Measurements from ENCODE around the gene XYLT1.
"Not testable (repeated sequence)": the region's sequence is repeated elsewhere in the genome, so short reads cannot be mapped to it uniquely, and the experiment has no call there.

Gene XYLT1

DNA sequence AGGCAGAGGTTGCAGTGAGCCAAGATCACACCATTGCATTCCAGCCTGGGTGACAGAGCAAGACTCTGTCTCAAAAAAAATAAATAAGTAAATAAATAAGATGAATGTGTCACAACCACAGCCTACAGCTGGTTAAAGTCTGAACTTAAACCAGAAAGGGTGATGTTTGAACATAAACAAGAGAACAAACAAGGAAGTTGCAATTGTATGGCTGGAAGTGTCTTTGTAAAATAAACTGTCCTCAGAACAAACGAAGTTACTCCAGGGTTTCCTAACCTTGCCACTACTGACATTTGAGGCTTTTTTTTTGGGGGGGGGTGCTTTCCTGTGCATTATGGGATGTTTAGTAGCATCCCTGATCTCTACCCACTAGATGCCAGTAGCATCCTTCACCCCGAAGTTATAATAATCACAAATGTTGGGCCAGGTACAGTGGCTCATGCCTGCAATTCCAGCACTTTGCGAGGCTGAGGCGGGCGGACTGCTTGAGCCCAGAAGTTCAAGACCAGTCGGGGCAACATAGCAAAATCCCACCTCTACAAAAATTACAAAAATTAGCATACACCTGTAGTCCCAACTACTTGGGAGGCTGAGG, 119.2 kb downstream of the XYLT1 start:
- DNase-seq: no peak

GRCh38 chr16:17350207-17350606, 120.6 kb downstream of the XYLT1 start:
- DNase-seq: no peak

DNA sequence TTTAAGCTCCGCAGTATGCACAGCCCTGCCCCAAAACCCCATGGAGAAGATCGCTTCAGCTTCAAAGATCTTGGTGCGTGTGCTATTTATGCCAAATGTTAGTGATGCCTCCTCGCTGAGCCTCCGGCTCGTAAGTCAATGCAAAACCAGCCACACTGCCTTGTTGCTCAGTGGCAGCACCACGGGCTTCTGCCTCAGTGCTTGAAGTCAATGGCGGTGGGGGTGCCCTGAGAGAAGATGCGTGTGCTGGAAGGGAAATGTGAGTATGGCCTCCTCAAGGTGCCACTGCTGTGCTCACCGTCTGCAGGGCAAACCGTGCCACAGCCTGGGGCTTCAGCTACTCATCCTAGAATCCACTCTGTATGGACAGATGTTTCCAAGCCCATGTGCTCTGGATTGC, 121.9 kb downstream of the XYLT1 start:
- DNase-seq: no peak

- DNase-seq: no peak
Measured at GRCh38 chr16:17348042-17348783, 122.5 kb downstream of the XYLT1 start.

DNA sequence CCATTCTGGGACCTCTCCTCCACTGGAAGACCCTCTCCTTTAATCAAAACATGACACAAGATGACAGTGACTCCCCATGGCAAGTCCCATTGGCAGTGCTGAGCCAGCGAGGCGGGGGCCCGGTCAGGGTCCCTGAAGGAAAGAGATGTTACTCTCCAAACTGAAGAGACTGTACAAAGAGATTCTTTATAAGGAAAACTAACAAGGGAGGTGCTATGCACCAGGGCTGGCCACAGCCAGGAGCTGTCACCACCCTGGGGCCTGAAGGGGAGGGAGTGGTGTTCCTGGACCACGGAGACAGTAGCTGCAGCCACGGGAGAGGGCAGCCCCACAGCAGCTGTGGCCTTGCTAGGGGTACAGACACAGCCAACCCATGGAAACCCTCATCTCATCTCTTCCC, 123.1 kb downstream of the XYLT1 start:
- no peak for DNase-seq

DNA sequence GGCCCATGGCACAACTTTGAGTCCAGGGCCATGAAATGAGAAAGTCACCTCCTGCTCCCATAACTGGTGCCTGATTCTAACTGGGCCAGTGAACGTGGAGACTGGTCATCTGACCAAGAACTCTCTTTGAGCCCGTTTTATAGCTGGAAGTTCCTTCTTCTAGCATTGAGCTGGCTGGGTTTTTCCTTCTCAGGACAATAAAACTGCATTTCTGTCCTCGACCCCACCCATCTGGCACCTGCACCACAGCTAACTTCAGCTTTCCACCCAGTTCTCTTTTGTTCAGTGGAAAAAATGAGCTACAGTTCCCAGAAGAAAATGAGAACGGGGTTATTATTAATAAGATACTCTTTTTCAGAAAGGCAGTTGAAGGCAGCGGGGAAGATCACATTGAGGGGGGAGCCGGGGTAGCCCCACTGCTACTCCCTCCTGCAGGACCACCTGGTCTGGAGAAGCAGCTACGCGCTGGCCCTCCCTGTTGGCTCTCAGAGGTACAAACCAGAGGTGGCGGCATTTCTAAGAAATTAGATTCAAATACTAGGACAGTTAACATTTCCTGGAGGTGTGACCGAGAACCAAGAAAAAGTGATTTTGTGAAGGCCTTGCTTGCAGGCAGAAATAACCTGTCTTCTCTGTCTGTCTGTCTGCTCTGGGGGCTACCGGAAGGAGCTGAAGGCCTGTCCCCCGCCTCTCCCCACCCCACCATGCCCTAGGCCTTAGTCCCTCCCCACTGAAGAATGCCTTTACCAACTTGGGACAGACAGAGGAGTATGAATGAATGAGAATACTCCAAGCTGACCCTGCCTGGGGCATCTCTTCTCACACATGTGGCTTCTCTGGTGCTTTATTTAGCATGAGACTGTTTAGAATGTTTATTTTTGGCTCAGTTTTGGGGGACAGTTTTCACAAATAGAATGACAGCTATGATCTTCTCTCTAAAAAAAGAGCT, 123.9 kb downstream of the XYLT1 start:
- peak; percentile 81 for DNase-seq

- DNase-seq: peak; percentile 59
Measured at GRCh38 chr16:17345043-17345442, 125.7 kb downstream of the XYLT1 start.

DNA sequence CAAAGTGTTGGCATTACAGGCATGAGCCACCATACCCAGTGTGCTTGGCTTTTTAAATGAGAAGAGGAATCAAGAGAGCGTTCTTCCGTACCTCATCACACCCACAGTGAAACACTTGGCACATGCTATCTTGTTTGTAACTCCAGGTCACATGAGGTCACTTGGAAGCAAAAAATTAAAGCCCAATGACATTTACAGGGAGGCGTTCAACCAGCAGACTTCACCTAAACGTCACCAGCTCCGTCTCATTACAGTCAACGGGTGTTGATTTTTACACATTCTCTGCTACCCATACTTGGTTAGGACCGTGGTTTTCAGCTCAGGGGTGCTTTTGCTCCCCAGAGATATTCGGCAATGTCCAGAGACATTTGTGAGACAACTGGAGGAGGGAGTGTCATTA, 127.0 kb downstream of the XYLT1 start:
- no peak for DNase-seq

DNA sequence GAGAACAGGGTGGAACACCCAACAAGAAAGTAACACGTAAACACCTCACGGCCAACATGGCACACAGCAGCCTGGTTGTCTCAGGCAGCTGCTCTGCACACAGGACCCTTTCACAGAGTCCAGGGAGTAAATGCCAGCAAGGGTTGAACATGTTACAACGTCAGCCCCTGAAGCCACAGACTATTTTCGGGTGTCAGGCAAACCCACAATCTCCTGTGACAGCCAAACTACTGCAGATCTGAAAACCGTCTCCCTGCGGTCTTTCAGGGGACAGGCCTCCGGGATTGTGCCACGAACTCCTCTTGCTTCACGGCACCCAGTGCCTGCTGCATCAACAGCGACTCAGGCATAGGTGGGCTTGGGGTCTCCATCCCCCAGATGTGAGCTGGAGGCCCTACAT, 127.7 kb downstream of the XYLT1 start:
- peak; percentile 64 for DNase-seq

GRCh38 chr16:17342031-17342430, 128.7 kb downstream of the XYLT1 start:
- no peak for DNase-seq

- no peak for DNase-seq
Measured at GRCh38 chr16:17340804-17341203, 130.0 kb downstream of the XYLT1 start.

DNA sequence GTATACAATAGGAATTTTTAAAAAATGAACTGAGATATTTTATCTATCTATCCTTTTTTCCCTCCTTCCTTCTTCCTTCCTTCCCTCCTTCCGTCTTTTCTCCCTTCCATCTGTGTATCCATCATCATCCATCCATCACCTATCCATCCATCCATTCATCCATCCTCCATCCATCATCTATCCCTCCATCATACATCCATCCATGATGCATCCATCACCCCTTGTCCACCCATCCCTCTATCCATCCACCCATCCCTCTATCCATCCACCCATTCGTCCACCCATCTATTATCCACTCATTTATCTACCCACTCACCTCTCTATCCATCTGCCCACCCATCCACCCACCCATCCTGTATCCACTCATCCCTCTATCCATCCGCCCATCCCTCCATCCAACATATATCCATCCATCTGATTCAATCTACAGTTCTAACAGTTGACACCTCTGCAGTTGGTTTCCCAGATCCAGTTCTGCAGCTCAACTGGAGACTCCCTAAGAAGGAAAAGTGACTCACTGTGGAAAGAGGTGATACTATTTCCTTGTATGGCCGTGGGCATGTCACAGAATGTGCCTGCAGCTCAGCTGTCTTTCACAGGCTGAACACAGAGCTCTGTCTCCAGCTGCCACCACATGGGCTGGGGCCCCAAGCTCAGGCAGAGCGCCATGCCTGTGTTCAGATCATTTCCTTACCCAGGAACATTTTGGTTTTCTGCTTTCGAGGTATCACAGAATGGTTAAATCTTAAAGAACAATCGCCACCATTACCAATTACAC, 130.8 kb downstream of the XYLT1 start:
- DNase-seq: no peak

- no peak for DNase-seq
Measured at GRCh38 chr16:17338244-17338643, 132.5 kb downstream of the XYLT1 start.

DNA sequence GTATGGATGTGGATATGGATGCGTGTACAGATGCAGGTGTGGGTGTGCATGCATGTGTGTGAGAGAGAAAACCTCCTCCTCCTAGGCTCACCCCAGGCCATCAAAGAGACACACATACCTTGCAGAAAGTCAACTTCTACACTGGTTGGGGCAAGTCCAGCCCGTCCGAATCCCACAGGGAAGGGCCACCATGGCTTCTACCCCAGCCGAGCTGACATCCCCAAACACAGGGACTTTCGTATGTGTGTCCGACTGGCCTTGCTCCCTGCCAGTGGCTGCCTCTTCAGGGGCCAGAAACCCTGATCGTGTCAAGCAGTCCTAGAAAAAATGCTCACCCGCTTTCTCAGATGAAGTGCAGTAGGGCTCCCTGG, 134.2 kb downstream of the XYLT1 start:
- no peak for DNase-seq

GRCh38 chr16:17335826-17336529, 134.8 kb downstream of the XYLT1 start:
- DNase-seq: no peak

DNA sequence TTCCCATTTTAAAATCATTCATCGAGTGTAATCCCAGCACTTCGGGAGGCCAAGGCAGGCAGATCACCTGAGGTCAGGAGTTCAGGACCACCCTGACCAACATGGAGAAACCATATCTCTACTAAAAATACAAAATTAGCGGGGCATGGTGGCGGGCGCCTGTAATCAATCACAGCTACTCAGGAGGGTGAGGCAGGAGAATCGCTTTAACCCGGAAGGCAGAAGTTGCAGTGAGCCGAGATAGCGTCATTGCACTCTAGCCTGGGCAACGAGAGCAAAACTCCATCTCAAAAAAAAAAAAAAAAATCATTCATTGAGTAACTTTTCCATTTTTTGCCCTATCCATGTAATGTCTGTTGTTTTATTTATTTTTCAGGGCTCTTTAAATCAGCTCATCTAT, 135.4 kb downstream of the XYLT1 start:
- not testable (repeated sequence) for DNase-seq

GRCh38 chr16:17334096-17334495, 136.7 kb downstream of the XYLT1 start:
- DNase-seq: peak; percentile 55

DNA sequence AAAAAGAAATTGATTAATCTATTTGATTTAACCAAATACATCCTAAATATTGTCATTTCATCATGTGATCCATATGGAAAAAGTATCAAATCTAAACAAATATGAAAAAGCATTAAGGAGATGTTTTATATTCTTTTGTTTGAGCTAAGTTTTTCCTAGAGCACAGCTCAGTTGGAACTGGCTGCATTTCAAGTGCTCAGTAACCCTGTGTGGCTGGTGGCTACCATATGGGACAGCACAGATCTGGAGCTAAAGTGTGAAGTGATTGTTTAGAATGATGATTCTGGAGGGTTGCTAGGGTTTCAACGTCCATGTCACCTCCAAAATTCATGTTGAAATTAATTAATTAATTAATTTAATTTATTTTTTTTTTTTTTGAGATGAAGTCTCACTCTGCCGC, 137.5 kb downstream of the XYLT1 start:
- no peak for DNase-seq

DNA sequence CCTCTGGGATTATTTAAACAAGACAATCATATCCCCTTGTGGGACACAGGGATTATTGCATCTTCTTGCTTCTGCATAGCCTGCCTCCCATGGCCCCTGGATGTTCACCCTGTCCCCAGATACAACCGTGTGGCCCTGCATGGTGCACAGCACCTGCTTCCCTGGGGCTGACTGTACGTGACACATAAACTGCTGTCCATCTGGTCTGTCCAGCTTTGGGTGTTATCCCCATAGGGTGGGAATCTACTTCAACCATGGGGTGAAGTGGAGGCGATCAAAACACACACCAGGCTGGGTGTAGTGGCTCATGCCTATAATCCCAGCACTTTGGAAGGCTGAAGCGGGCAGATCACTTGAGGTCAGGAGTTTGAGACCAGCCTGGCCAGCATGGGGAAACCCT, 138.8 kb downstream of the XYLT1 start:
- no peak for DNase-seq

DNA sequence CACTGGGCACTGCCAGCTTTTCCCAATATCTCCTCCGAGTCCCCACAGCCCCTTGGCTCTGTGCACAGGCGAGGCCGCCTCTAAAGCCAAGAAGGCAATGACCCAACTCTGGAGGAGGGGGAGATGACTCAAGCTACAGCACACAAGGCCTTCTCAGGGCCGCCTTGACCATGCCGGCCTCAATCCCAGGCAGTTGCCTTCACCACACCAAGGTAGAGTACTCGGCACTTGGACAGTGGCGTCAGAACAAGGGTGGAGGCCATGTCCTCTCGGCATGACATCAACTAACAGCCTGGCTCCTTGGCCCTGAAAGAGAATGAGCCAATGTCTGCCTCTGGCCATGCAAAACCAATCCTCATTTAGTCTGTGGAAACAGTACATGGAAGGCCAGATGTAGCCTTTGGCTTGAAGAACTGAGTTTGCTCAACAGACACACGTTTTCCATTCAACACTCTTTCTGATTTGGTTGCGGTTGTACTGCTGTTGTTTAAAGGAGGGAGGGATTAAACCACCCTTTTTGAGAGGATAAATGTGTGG, 139.6 kb downstream of the XYLT1 start:
- peak; percentile 79 for DNase-seq

GRCh38 chr16:17330044-17330443, 140.7 kb downstream of the XYLT1 start:
- DNase-seq: no peak

DNA sequence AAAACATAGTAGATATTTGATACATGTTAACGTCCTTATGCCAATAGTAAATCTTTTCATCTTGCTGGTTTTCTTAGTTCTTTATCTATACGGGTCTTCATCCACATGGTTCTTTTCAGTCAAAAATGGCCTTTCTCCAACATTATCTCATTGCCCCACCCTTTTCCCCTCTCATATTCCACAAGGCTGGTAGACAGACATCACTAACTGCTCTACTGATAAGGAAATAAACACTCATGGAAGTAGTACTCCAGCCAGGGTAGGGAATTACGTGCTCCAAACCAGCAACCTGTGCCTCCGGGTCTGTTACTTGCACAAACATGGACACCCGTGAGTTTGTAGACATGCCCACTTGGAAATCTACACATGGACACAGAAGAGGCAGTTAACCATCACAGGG, 141.4 kb downstream of the XYLT1 start:
- no peak for DNase-seq
